ENCODE results near the gene MAPK12.

DNA sequence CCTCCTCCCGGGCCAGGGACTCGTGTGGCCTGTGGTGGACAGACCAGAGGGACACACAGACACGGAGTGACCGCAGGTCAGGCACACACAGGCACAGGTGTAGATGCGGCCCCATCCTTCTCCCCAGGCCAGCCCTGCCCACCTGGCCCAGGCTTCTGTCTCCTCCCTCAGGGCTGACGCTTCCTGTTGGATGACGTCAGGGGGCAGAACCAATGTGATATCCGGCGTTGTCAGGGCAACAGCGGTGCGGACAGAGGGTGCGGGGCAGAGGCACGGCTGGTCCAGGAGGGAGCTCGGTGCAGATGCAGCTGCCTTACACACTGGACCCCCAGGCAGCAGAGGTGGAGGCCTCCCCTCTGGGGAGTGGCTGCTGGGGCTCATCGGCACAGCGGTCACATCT, 13.7 kb downstream of the MAPK12 start:
- TF ChIP-seq, protein P1, sequence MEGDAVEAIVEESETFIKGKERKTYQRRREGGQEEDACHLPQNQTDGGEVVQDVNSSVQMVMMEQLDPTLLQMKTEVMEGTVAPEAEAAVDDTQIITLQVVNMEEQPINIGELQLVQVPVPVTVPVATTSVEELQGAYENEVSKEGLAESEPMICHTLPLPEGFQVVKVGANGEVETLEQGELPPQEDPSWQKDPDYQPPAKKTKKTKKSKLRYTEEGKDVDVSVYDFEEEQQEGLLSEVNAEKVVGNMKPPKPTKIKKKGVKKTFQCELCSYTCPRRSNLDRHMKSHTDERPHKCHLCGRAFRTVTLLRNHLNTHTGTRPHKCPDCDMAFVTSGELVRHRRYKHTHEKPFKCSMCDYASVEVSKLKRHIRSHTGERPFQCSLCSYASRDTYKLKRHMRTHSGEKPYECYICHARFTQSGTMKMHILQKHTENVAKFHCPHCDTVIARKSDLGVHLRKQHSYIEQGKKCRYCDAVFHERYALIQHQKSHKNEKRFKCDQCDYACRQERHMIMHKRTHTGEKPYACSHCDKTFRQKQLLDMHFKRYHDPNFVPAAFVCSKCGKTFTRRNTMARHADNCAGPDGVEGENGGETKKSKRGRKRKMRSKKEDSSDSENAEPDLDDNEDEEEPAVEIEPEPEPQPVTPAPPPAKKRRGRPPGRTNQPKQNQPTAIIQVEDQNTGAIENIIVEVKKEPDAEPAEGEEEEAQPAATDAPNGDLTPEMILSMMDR (IDR thresholded peaks at IDR 0.05): no peak
- no peak for TF ChIP-seq POLR2A (IDR thresholded peaks at IDR 0.05)
